ENCODE results near the gene RBM23.
"Not testable (repeated sequence)": the region's sequence is repeated elsewhere in the genome, so short reads cannot be mapped to it uniquely, and the experiment has no call there.

RBM23 gene

GRCh38 chr14:22918804-22919600 is at the start of gene RBM23:
Gene RBM23 (minus strand): TSS chr14:22919149.
- Histone ChIP-seq H3K9ac (ENCODE audit: low read depth, low read length) (peak within 1 kb of the TSS; percentile 89), H3K27me3 (ENCODE audit: control insufficient read depth, insufficient read depth, low read length) (no peaks in the 10 kb centered on the region), H3K9me3 (ENCODE audit: control insufficient read depth, insufficient read depth, low read length) (no peaks in the 10 kb centered on the region), H3K4me3 (ENCODE audit: low read depth, low read length) (peak within 1 kb of the TSS; percentile 82), H3K4me1 (ENCODE audit: control insufficient read depth, insufficient read depth, low read length) (no peaks in the 10 kb centered on the region), H3K27ac (ENCODE audit: low read depth, low read length) (peak within 1 kb of the TSS; percentile 97), H3K36me3 (ENCODE audit: control insufficient read depth, insufficient read depth, low read length) (peaks cover 51% of the 10 kb centered on the region)

GRCh38 chr14:22966783-22967269 is 47.9 kb upstream of the RBM23 start:
- Histone ChIP-seq H3K9me3 (ENCODE audit: control insufficient read depth, insufficient read depth, low read length) (no peaks in the 10 kb centered on the region), H3K27ac (ENCODE audit: low read depth, low read length) (no peak overlapping the region), H3K36me3 (ENCODE audit: control insufficient read depth, insufficient read depth, low read length) (peaks cover 14% of the 10 kb centered on the region), H3K9ac (ENCODE audit: low read depth, low read length) (no peak overlapping the region), H3K27me3 (ENCODE audit: control insufficient read depth, insufficient read depth, low read length) (no peaks in the 10 kb centered on the region), H3K4me3 (ENCODE audit: low read depth, low read length) (no peak overlapping the region), H3K4me1 (ENCODE audit: control insufficient read depth, insufficient read depth, low read length) (no peaks in the 10 kb centered on the region)

- H3K27me3 ChIP-seq (ENCODE audit: control insufficient read depth, insufficient read depth, low read length); H3K4me1 ChIP-seq (ENCODE audit: control insufficient read depth, insufficient read depth, low read length); H3K9me3 ChIP-seq (ENCODE audit: control insufficient read depth, insufficient read depth, low read length); H3K4me3 ChIP-seq (ENCODE audit: low read depth, low read length); H3K36me3 ChIP-seq (ENCODE audit: control insufficient read depth, insufficient read depth, low read length); H3K9ac ChIP-seq (ENCODE audit: low read depth, low read length); H3K27ac ChIP-seq (ENCODE audit: low read depth, low read length): not testable (repeated sequence)
Observed at GRCh38 chr14:22965916-22966782, 47.2 kb upstream of the RBM23 start.

- no peak overlapping the region for H3K4me3 ChIP-seq (ENCODE audit: low read depth, low read length)
- no peak overlapping the region for H3K9ac ChIP-seq (ENCODE audit: low read depth, low read length)
- no peak overlapping the region for H3K27ac ChIP-seq (ENCODE audit: low read depth, low read length)
Observed at GRCh38 chr14:22962061-22962676, 43.2 kb upstream of the RBM23 start.

GRCh38 chr14:22955702-22956569 is 37.0 kb upstream of the RBM23 start:
- H3K9ac ChIP-seq (ENCODE audit: low read depth, low read length) = peak overlapping the region; percentile 91

More at GRCh38 chr14:22962061-22962676, 43.2 kb upstream of the RBM23 start:
- Histone ChIP-seq H3K36me3 (ENCODE audit: control insufficient read depth, insufficient read depth, low read length) (no peaks in the 10 kb centered on the region), H3K9me3 (ENCODE audit: control insufficient read depth, insufficient read depth, low read length) (no peaks in the 10 kb centered on the region), H3K27me3 (ENCODE audit: control insufficient read depth, insufficient read depth, low read length) (no peaks in the 10 kb centered on the region), H3K4me1 (ENCODE audit: control insufficient read depth, insufficient read depth, low read length) (no peaks in the 10 kb centered on the region)

GRCh38 chr14:22952418-22952817 is 33.5 kb upstream of the RBM23 start:
- no peaks in the 10 kb centered on the region for H3K27me3 ChIP-seq (ENCODE audit: control insufficient read depth, insufficient read depth, low read length)
- H3K27ac ChIP-seq (ENCODE audit: low read depth, low read length) = no peak overlapping the region
- H3K36me3 ChIP-seq (ENCODE audit: control insufficient read depth, insufficient read depth, low read length) = peaks cover 42% of the 10 kb centered on the region
- H3K9ac ChIP-seq (ENCODE audit: low read depth, low read length) = no peak overlapping the region
- H3K9me3 ChIP-seq (ENCODE audit: control insufficient read depth, insufficient read depth, low read length) = no peaks in the 10 kb centered on the region
- peaks cover 7% of the 10 kb centered on the region for H3K4me1 ChIP-seq (ENCODE audit: control insufficient read depth, insufficient read depth, low read length)
- no peak overlapping the region for H3K4me3 ChIP-seq (ENCODE audit: low read depth, low read length)

More at GRCh38 chr14:22955702-22956569, 37.0 kb upstream of the RBM23 start:
- Histone ChIP-seq H3K4me1 (ENCODE audit: control insufficient read depth, insufficient read depth, low read length) (peaks cover 7% of the 10 kb centered on the region), H3K9me3 (ENCODE audit: control insufficient read depth, insufficient read depth, low read length) (no peaks in the 10 kb centered on the region), H3K27me3 (ENCODE audit: control insufficient read depth, insufficient read depth, low read length) (no peaks in the 10 kb centered on the region), H3K4me3 (ENCODE audit: low read depth, low read length) (peak overlapping the region; percentile 75), H3K36me3 (ENCODE audit: control insufficient read depth, insufficient read depth, low read length) (peaks cover 21% of the 10 kb centered on the region), H3K27ac (ENCODE audit: low read depth, low read length) (peak overlapping the region; percentile 99)

- H3K9ac ChIP-seq (ENCODE audit: low read depth, low read length); H3K4me1 ChIP-seq (ENCODE audit: control insufficient read depth, insufficient read depth, low read length); H3K27me3 ChIP-seq (ENCODE audit: control insufficient read depth, insufficient read depth, low read length); H3K4me3 ChIP-seq (ENCODE audit: low read depth, low read length); H3K9me3 ChIP-seq (ENCODE audit: control insufficient read depth, insufficient read depth, low read length); H3K27ac ChIP-seq (ENCODE audit: low read depth, low read length): not testable (repeated sequence)
- peaks cover 48% of the 10 kb centered on the region for H3K36me3 ChIP-seq (ENCODE audit: control insufficient read depth, insufficient read depth, low read length)
Observed at GRCh38 chr14:22951795-22952194, 32.8 kb upstream of the RBM23 start.

- no peak overlapping the region for H3K27ac ChIP-seq (ENCODE audit: low read depth, low read length)
- no peak overlapping the region for H3K4me3 ChIP-seq (ENCODE audit: low read depth, low read length)
- peaks cover 40% of the 10 kb centered on the region for H3K36me3 ChIP-seq (ENCODE audit: control insufficient read depth, insufficient read depth, low read length)
- no peaks in the 10 kb centered on the region for H3K4me1 ChIP-seq (ENCODE audit: control insufficient read depth, insufficient read depth, low read length)
- H3K27me3 ChIP-seq (ENCODE audit: control insufficient read depth, insufficient read depth, low read length) = no peaks in the 10 kb centered on the region
- no peaks in the 10 kb centered on the region for H3K9me3 ChIP-seq (ENCODE audit: control insufficient read depth, insufficient read depth, low read length)
- H3K9ac ChIP-seq (ENCODE audit: low read depth, low read length) = no peak overlapping the region
Observed at GRCh38 chr14:22945642-22946041, 26.7 kb upstream of the RBM23 start.

GRCh38 chr14:22939684-22940083 is 20.7 kb upstream of the RBM23 start:
- H3K4me1 ChIP-seq (ENCODE audit: control insufficient read depth, insufficient read depth, low read length) = no peaks in the 10 kb centered on the region
- H3K27me3 ChIP-seq (ENCODE audit: control insufficient read depth, insufficient read depth, low read length) = no peaks in the 10 kb centered on the region
- H3K9ac ChIP-seq (ENCODE audit: low read depth, low read length) = no peak overlapping the region
- H3K27ac ChIP-seq (ENCODE audit: low read depth, low read length) = no peak overlapping the region
- H3K36me3 ChIP-seq (ENCODE audit: control insufficient read depth, insufficient read depth, low read length) = peaks cover 3% of the 10 kb centered on the region; the same call in 1 of the 2 replicates
- H3K4me3 ChIP-seq (ENCODE audit: low read depth, low read length) = no peak overlapping the region
- H3K9me3 ChIP-seq (ENCODE audit: control insufficient read depth, insufficient read depth, low read length) = no peaks in the 10 kb centered on the region

GRCh38 chr14:22935156-22935555 is 16.2 kb upstream of the RBM23 start:
- Histone ChIP-seq H3K27ac (ENCODE audit: low read depth, low read length) (no peak overlapping the region), H3K9me3 (ENCODE audit: control insufficient read depth, insufficient read depth, low read length) (no peaks in the 10 kb centered on the region), H3K36me3 (ENCODE audit: control insufficient read depth, insufficient read depth, low read length) (no peaks in the 10 kb centered on the region), H3K4me1 (ENCODE audit: control insufficient read depth, insufficient read depth, low read length) (no peaks in the 10 kb centered on the region), H3K4me3 (ENCODE audit: low read depth, low read length) (no peak overlapping the region), H3K9ac (ENCODE audit: low read depth, low read length) (no peak overlapping the region), H3K27me3 (ENCODE audit: control insufficient read depth, insufficient read depth, low read length) (no peaks in the 10 kb centered on the region)

Measured in HUES48 (cell line).